Skeletal muscle satellite cell (primary cell): ENCODE measurements around the gene SCAF8.
"Not testable (repeated sequence)": the region's sequence is repeated elsewhere in the genome, so short reads cannot be mapped to it uniquely, and the experiment has no call there.

Experiments
- H3K27me3 ChIP-seq: 2 replicates; pipeline ENCODE4 v1.7.0; 2013; ENCODE audit warnings: low read length; ENCODE audit not compliant: control insufficient read depth, insufficient read depth
- H3K36me3 ChIP-seq: 2 replicates; pipeline ENCODE4 v1.7.0; 2013; ENCODE audit warnings: mild to moderate bottlenecking, control low read depth, low read length; ENCODE audit not compliant: insufficient read depth
- H3K4me1 ChIP-seq: 2 replicates; pipeline ENCODE4 v1.7.0; 2013; ENCODE audit warnings: low read length; ENCODE audit not compliant: control insufficient read depth, insufficient read depth
- H3K4me2 ChIP-seq: 2 replicates; pipeline ENCODE4 v1.7.0; 2013; ENCODE audit warnings: mild to moderate bottlenecking, low read length
- H3K4me3 ChIP-seq: 2 replicates; pipeline ENCODE4 v1.7.0; 2013; ENCODE audit warnings: low read length
- H3K9ac ChIP-seq: 2 replicates; pipeline ENCODE4 v1.7.0; 2013; ENCODE audit warnings: mild to moderate bottlenecking, low read depth, low read length, moderate library complexity
- H3K9me3 ChIP-seq: replicated peaks from 2 replicates; pipeline ENCODE4 v1.7.0; 2013; ENCODE audit warnings: mild to moderate bottlenecking, control low read depth, low read length

The SCAF8 gene

GRCh38 chr6:154737424-154737823 lies 4.2 kb downstream of the SCAF8 start:
- no peak overlapping the region for H3K4me2 ChIP-seq
- H3K9ac ChIP-seq, result no peak overlapping the region
- peaks cover 3% of the 10 kb centered on the region for H3K36me3 ChIP-seq
- H3K4me3 ChIP-seq, result no peak overlapping the region
- H3K4me1 ChIP-seq, result peaks cover 16% of the 10 kb centered on the region
- H3K27me3 ChIP-seq, result no peaks in the 10 kb centered on the region
- no peaks in the 10 kb centered on the region for H3K9me3 ChIP-seq

GRCh38 chr6:154738551-154738961 lies 5.3 kb downstream of the SCAF8 start:
- H3K4me2 ChIP-seq, result peak overlapping the region; percentile 26
- no peak overlapping the region for H3K4me3 ChIP-seq
- H3K9me3 ChIP-seq, result no peaks in the 10 kb centered on the region
- H3K36me3 ChIP-seq, result peaks cover 3% of the 10 kb centered on the region
- peaks cover 16% of the 10 kb centered on the region for H3K4me1 ChIP-seq
- no peaks in the 10 kb centered on the region for H3K27me3 ChIP-seq
- H3K9ac ChIP-seq, result no peak overlapping the region

- H3K4me2 ChIP-seq, result no peak overlapping the region
- no peak overlapping the region for H3K9ac ChIP-seq
- no peaks in the 10 kb centered on the region for H3K9me3 ChIP-seq
- H3K27me3 ChIP-seq, result no peaks in the 10 kb centered on the region
- peaks cover 14% of the 10 kb centered on the region for H3K4me1 ChIP-seq
- H3K36me3 ChIP-seq, result no peaks in the 10 kb centered on the region
- H3K4me3 ChIP-seq, result no peak overlapping the region
Observed at GRCh38 chr6:154740658-154741057, 7.4 kb downstream of the SCAF8 start.

GRCh38 chr6:154742891-154743290 lies 9.7 kb downstream of the SCAF8 start:
- H3K27me3 ChIP-seq, result no peaks in the 10 kb centered on the region
- H3K9ac ChIP-seq, result no peak overlapping the region
- H3K4me3 ChIP-seq, result no peak overlapping the region
- H3K9me3 ChIP-seq, result no peaks in the 10 kb centered on the region
- peaks cover 12% of the 10 kb centered on the region for H3K4me1 ChIP-seq
- no peak overlapping the region for H3K4me2 ChIP-seq
- no peaks in the 10 kb centered on the region for H3K36me3 ChIP-seq

- H3K9me3 ChIP-seq, H3K4me1 ChIP-seq, H3K4me3 ChIP-seq, H3K9ac ChIP-seq, H3K4me2 ChIP-seq, H3K27me3 ChIP-seq, H3K36me3 ChIP-seq: not testable (repeated sequence)
Observed at GRCh38 chr6:154744029-154744745, 11.0 kb downstream of the SCAF8 start.

- Histone ChIP-seq H3K27me3 (no peaks in the 10 kb centered on the region), H3K4me2 (no peak overlapping the region), H3K36me3 (no peaks in the 10 kb centered on the region), H3K4me3 (no peak overlapping the region), H3K4me1 (peaks cover 3% of the 10 kb centered on the region), H3K9me3 (no peaks in the 10 kb centered on the region), H3K9ac (no peak overlapping the region)
Observed at GRCh38 chr6:154745243-154745642, 12.0 kb downstream of the SCAF8 start.

- no peaks in the 10 kb centered on the region for H3K27me3 ChIP-seq
- no peaks in the 10 kb centered on the region for H3K9me3 ChIP-seq
- H3K4me2 ChIP-seq, result no peak overlapping the region
- no peaks in the 10 kb centered on the region for H3K36me3 ChIP-seq
- H3K4me1 ChIP-seq, result peaks cover 7% of the 10 kb centered on the region
- H3K4me3 ChIP-seq, result no peak overlapping the region
- no peak overlapping the region for H3K9ac ChIP-seq
Observed at GRCh38 chr6:154749341-154749740, 16.1 kb downstream of the SCAF8 start.

- no peak overlapping the region for H3K9ac ChIP-seq
- H3K27me3 ChIP-seq, result no peaks in the 10 kb centered on the region
- H3K4me2 ChIP-seq, result no peak overlapping the region
- no peaks in the 10 kb centered on the region for H3K9me3 ChIP-seq
- no peaks in the 10 kb centered on the region for H3K36me3 ChIP-seq
- peaks cover 13% of the 10 kb centered on the region for H3K4me1 ChIP-seq
- H3K4me3 ChIP-seq, result no peak overlapping the region
Observed at GRCh38 chr6:154751011-154751800, 18.0 kb downstream of the SCAF8 start.

GRCh38 chr6:154752022-154752421 lies 18.8 kb downstream of the SCAF8 start:
- Histone ChIP-seq H3K4me3 (no peak overlapping the region), H3K9me3 (no peaks in the 10 kb centered on the region), H3K4me2 (no peak overlapping the region), H3K27me3 (no peaks in the 10 kb centered on the region), H3K4me1 (peaks cover 13% of the 10 kb centered on the region), H3K9ac (no peak overlapping the region), H3K36me3 (no peaks in the 10 kb centered on the region)

- peak overlapping the region; percentile 32 for H3K4me2 ChIP-seq
- peaks cover 13% of the 10 kb centered on the region for H3K4me1 ChIP-seq
- H3K9ac ChIP-seq, result no peak overlapping the region
- H3K9me3 ChIP-seq, result no peaks in the 10 kb centered on the region
- H3K36me3 ChIP-seq, result peaks cover 3% of the 10 kb centered on the region
- no peaks in the 10 kb centered on the region for H3K27me3 ChIP-seq
- no peak overlapping the region for H3K4me3 ChIP-seq
Observed at GRCh38 chr6:154754152-154754551, 20.9 kb downstream of the SCAF8 start.

GRCh38 chr6:154757352-154758050 lies 24.3 kb downstream of the SCAF8 start:
- H3K36me3 ChIP-seq, result peaks cover 3% of the 10 kb centered on the region
- no peak overlapping the region for H3K4me3 ChIP-seq
- peaks cover 13% of the 10 kb centered on the region for H3K4me1 ChIP-seq
- H3K9me3 ChIP-seq, result no peaks in the 10 kb centered on the region
- H3K27me3 ChIP-seq, result no peaks in the 10 kb centered on the region
- H3K4me2 ChIP-seq, result no peak overlapping the region
- H3K9ac ChIP-seq, result no peak overlapping the region
